HG02973 (cell line): ENCODE measurements around the gene ASCL2.
"Not testable (repeated sequence)": the region's sequence is repeated elsewhere in the genome, so short reads cannot be mapped to it uniquely, and the experiment has no call there.

Experiments used
- ATAC-seq: cut with Tn5 transposase; IDR thresholded peaks from one replicate; pipeline ENCODE4 v1.9.1; 2021; ENCODE audit warnings: moderate library complexity; ENCODE audit not compliant: unreplicated experiment

The ASCL2 gene

DNA sequence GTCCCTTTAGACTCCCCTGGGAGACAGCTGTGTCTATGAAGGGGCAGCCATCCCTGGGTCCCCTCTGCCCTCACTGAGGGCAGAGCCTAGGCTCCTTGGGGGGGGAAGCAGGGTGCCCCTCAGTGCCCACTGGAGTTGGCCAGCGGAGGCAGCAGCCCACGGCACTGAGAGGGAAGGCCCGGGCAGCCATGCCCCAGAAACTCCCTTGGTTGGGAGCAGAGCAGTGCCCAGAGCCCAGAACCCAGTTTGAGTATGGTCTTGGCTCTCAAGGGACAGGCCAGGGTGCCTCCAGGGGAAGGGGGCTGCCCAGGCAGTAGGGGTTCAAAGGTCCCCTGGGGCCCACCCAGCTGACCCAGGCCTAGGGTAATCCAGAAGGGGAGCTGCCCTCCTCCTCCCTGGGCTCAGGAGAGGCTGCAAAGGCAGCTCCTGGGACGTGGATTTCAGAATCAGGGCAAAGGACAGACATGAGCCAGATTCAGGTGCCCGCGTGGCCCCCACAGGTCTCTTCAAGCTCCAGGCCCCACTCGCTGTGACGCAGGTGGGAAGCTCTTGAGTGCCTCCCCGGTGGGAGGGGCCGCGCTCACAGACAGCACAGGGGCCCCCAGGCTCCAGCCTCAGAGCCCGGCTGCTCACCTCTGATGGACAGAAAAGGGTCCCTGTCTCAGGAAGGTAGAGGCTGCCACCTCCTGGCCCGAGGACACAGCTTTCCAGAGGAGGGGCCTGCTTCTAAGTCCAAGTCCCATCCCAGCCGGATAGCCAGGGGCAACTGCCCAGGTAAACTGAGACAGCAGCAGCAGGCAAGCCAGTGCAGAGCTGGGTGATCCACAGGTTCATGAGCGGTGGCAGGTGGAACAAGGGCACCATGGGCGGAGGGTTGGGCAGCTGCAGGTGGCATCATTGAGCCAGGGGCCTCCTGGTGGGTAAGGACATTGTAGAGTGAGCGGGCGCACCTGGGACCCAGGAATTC is 28.7 kb upstream of the ASCL2 start:
- no peak for ATAC-seq

GRCh38 chr11:2298131-2298794 is 27.9 kb upstream of the ASCL2 start:
- no peak for ATAC-seq

DNA sequence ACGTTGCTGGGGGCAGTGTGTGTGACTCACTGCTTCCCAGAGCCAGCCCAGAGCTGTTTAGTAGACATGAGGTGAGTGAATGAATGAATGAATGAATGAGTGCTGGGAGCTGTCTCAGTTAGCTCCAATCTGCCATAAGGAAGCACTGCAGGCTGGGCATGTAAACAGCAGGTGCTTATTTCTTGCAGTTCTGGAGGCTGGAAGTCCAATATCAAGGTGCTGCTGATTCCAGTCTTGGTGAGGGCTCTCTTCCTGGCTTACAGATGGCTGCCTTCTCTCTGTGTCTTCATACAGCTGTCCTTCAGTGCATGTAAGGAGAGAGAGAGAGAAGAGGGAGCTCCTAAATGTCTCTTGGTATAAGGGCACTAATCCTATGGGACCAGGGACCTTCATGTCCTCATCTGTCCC is 27.2 kb upstream of the ASCL2 start:
- ATAC-seq = no peak

DNA sequence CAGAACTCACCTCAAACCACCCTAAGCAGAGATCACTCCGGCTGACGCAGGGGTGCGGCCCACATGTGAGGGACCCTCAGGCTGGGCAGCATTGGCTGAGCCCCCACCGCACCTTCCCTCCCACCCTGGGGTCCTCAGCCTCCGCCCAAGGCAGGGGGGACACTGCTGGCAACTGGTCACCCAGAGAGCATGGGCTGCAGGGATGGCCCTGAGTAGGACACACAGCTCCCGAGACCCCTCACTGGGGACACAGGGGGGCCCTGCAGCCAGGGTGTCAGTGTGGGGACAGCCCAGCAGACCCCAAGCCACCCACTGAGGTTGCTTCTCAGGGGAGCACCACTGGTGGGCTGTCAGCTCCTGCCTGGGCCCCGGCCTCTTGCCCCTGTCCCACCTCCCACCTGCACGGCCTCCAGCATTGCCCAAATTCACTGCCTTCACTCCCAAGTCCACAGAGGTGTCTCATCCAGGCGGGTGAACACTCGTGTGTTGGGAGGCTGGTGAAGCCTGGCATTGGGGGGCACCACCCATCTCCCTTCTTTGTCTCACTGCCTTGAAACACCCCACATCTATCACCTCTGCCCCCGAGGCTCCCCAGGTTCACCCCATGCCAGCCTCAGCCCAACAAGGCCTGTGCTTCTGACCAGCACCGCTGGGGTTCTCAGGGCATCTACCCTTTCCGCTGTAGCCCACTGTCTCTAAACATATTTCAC is 26.7 kb upstream of the ASCL2 start:
- no peak for ATAC-seq

DNA sequence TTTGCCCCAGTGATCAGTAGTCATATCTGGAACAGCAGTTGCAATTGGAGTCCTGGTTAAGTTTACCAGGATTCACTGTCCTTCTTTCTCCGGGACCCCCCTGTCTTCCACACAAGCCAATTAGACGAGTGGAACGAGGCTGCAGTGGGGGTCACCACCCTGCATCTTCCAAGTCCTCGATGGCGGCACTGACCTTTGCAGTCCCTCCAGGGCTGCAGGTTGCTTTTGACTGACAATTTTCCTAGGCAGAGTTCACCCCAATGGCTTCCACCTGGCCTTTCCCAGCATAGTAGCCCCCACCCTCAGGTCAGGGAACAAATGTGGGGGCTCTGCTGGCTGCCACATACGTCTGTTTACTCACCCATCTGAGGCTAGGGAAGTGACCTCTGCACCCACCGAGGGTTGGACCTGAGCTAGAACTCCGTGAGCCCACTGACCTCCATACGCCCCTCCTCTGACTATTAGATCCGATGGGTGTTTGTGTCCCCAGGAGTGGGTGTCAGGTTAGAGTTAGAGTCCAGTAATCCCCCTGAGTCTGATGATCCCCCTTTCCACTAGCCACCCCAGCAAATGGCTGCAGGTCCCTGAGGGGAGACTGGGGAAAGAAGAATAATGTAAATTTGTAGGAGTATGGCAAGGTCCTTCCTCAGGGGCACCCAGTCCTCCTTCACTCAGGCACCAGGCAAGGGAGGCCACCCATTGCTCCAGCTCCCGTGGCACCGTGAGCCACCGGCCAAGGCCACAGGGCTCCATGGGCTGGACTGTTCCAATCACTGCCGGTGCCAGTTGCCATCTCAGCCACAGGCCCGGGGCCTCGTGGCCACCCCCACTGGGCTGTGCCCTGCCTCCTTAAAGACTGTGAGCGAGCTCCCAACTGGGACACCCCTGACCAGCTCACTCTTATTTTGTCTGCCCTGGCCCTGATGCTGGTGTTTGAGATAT is 25.9 kb upstream of the ASCL2 start:
- ATAC-seq = no peak

DNA sequence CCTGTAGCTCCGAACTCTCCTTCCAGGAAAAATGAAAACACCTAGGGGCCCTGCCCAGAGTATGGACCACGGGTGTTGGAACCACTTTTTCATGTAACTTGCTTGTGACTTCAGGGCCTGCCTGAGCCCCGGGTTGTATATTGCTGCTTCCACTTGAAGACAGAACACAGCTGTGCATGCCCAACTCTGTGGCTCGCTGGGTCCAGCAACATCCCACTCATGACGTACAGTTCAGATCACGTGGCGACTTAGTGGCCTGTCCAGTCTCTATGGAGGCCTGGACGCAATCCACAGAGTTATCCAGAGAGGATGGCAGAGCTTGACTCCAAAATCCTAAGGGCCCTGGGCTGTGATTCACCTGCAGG is 24.5 kb upstream of the ASCL2 start:
- no peak for ATAC-seq

GRCh38 chr11:2293984-2294925 is 23.9 kb upstream of the ASCL2 start:
- ATAC-seq = no peak

GRCh38 chr11:2293531-2293971 is 23.2 kb upstream of the ASCL2 start:
- ATAC-seq = no peak

GRCh38 chr11:2290351-2290841 is 20.0 kb upstream of the ASCL2 start:
- ATAC-seq = no peak

DNA sequence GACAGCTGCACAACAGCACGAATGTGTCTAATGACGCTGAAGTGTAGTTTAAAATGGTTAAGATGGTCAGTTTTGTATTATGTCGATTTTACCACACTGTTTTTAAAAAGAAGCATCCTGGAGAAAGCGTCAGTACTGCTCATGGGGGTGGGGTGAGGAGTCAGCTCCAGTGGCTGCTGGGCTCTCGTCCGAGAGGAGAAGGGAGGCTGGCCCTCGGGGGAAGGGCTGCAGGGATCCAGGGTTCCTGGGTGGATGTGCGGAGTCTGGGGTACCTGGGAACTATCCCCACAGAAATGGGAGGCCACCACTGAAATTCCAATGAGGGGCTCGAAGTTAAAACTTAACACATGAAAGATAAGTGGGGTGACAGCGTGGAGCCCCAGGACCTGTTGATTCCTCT is 19.5 kb upstream of the ASCL2 start:
- no peak for ATAC-seq

- no peak for ATAC-seq
Observed at GRCh38 chr11:2289350-2289749, 19.0 kb upstream of the ASCL2 start.

GRCh38 chr11:2287091-2287490 is 16.7 kb upstream of the ASCL2 start:
- ATAC-seq = no peak

- ATAC-seq = not testable (repeated sequence)
Observed at GRCh38 chr11:2286350-2286749, 16.0 kb upstream of the ASCL2 start.

GRCh38 chr11:2280208-2280607 is 9.8 kb upstream of the ASCL2 start:
- ATAC-seq = no peak

GRCh38 chr11:2277933-2278523 is 7.6 kb upstream of the ASCL2 start:
- ATAC-seq = no peak

DNA sequence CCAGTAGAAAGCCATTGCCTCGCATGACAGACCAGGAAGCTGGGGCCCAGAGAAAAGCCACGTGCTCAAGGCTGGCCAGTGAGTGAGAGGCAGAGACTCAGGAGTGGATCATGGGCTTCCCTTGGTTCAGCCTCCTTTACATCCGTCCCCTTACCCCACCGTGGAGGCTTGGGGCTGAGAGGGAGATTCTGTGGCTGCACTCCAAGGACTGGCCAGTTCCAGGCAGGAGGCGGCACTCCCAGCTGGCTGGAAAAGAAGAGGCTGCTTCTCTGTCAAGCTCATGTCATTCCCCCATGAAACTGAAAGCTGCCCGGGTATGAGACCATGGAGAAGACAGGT is 6.6 kb upstream of the ASCL2 start:
- no peak for ATAC-seq

GRCh38 chr11:2276280-2277007 is 6.1 kb upstream of the ASCL2 start:
- no peak for ATAC-seq
